NCI-H128 (cell line): Measurements from ENCODE around the gene SLC26A4.

Source experiments
- DNase-seq: peaks from one replicate; lab custom pipeline; 2025; ENCODE audit not compliant: unreplicated experiment; lab: John Stamatoyannopoulos, UW

Gene SLC26A4

GRCh38 chr7:107659666-107660065 is 962 bp upstream of the SLC26A4 start:
- DNase-seq: no peak

- no peak for DNase-seq
Observed at GRCh38 chr7:107661081-107661864, 645 bp downstream of the SLC26A4 start.

GRCh38 chr7:107661865-107662379 is 1.3 kb downstream of the SLC26A4 start:
- DNase-seq: no peak

- DNase-seq: no peak
Observed at GRCh38 chr7:107663196-107663595, 2.6 kb downstream of the SLC26A4 start.

GRCh38 chr7:107666790-107667189 is 6.2 kb downstream of the SLC26A4 start:
- DNase-seq: no peak

GRCh38 chr7:107667341-107667740 is 6.7 kb downstream of the SLC26A4 start:
- no peak for DNase-seq

- DNase-seq: no peak
Observed at GRCh38 chr7:107668296-107668695, 7.7 kb downstream of the SLC26A4 start.

GRCh38 chr7:107672183-107672582 is 11.6 kb downstream of the SLC26A4 start:
- no peak for DNase-seq

GRCh38 chr7:107676249-107676648 is 15.6 kb downstream of the SLC26A4 start:
- no peak for DNase-seq

GRCh38 chr7:107678110-107678753 is 17.6 kb downstream of the SLC26A4 start:
- DNase-seq: no peak

- no peak for DNase-seq
Observed at GRCh38 chr7:107680478-107680877, 19.9 kb downstream of the SLC26A4 start.

GRCh38 chr7:107682886-107683285 is 22.3 kb downstream of the SLC26A4 start:
- no peak for DNase-seq

- no peak for DNase-seq
Observed at GRCh38 chr7:107684287-107684686, 23.7 kb downstream of the SLC26A4 start.

GRCh38 chr7:107684947-107685463 is 24.4 kb downstream of the SLC26A4 start:
- no peak for DNase-seq

- DNase-seq: no peak
Observed at GRCh38 chr7:107686816-107687387, 26.3 kb downstream of the SLC26A4 start.

GRCh38 chr7:107687656-107688055 is 27.0 kb downstream of the SLC26A4 start:
- DNase-seq: no peak

- no peak for DNase-seq
Observed at GRCh38 chr7:107689553-107689952, 28.9 kb downstream of the SLC26A4 start.

GRCh38 chr7:107690084-107690483 is 29.5 kb downstream of the SLC26A4 start:
- DNase-seq: no peak

- no peak for DNase-seq
Observed at GRCh38 chr7:107690611-107691010, 30.0 kb downstream of the SLC26A4 start.

- no peak for DNase-seq
Observed at GRCh38 chr7:107691716-107692115, 31.1 kb downstream of the SLC26A4 start.

- DNase-seq: no peak
Observed at GRCh38 chr7:107692501-107692900, 31.9 kb downstream of the SLC26A4 start.

GRCh38 chr7:107693396-107693795 is 32.8 kb downstream of the SLC26A4 start:
- no peak for DNase-seq
